M059J (cell line): ENCODE data around the gene DPP7. TPM values are rescaled to one million over a fixed set of nuclear protein-coding genes. Genes with fewer than 3 reads are reported as not detected.
"Not testable (repeated sequence)": the region's sequence is repeated elsewhere in the genome, so short reads cannot be mapped to it uniquely, and the experiment has no call there.

Experiments used
- DNase-seq: peaks from one replicate; pipeline ENCODE4 v3.0.0-alpha.2; 2012; ENCODE audit warnings: low read depth
- total RNA-seq: library from RNA; depleted of rRNA; stranded (reverse); fragments of >200 nt; shearing (Covaris generic); gene quantifications from 2 replicates; pipeline ENCODE4 v1.2.3, GENCODE V29; 2014

Gene DPP7
- total RNA-seq, 1 experiment from 2014 or later, result 30.0 TPM

- DNase-seq, result no peak
These were observed 33.7 kb upstream of the DPP7 start for GRCh38 chr9:137148242-137148641.

DNA sequence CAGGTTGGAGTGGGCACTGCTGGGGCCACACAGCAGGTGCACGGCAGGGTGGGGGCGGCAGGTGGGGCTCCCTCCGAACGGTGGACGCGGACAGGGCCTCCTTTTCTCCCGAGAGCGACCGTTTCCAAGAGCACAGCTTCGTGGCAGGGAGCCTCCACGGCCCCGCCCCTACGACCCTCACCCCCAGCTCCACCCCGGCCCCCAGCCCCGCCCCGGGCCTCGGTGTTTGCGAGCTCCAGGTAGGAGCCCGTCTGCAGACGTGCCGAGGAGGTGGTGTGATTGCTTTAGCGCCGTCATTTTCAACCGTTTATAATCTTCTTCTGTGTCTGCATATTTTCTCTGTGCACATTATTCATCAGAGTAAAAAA, 33.2 kb upstream of the DPP7 start:
- DNase-seq, result no peak

- DNase-seq, result no peak
These were observed 32.7 kb upstream of the DPP7 start for GRCh38 chr9:137147091-137147792.

DNA sequence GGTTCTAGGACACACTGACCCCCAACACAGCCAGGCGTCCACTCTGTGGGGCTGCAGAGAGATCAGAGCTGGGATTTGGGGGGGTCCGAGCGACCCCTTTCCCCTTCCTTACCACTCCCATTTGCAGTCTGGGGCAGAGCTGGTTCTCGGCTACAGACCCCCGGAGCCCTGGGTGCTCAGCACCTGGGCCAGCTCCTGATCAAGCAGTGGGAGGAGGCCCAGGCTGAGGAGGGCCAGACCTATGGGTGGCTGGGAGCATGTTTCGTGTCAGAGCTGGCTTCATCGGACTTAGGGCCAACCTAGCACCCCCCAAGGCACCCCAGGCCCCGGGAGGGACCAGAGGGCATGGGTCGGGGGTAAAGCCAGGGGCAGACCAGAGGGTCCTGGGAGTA, 32.0 kb upstream of the DPP7 start:
- DNase-seq, result no peak

DNA sequence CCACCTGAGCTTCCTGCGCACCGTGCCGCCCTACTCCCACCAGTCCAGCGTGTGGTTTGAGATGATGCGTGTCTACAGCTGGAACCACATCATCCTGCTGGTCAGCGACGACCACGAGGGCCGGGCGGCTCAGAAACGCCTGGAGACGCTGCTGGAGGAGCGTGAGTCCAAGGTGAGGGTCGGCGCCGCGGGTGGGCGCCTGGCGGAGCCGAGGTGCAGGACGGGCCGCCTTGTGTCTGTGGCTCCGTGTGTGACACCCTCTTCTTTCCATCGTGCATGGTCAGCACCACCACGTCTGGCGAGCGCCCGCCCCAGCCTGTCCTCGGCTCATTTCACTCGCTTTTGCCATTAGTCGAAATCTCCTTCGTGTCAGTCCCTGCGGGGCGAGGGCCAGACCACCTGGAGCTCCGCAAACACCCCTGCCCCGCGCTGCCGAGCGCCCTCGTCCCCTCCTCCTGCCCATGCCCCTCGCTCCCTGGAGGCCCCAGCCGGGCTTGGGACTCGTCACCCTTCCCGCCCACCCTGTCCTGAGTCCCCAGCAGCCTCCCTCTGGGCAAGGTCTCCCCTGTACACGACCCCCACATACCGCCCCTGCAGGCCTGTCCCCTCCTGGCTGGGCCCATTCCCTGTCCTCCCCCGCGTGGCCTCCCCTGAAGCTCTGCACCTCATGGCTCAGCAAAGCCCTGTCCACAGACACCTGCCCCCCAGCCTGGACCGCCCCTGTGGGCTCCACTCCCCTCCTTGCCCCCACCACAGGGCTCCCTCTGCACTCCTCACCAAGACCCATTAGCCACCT, 31.4 kb upstream of the DPP7 start:
- DNase-seq, result no peak

DNA sequence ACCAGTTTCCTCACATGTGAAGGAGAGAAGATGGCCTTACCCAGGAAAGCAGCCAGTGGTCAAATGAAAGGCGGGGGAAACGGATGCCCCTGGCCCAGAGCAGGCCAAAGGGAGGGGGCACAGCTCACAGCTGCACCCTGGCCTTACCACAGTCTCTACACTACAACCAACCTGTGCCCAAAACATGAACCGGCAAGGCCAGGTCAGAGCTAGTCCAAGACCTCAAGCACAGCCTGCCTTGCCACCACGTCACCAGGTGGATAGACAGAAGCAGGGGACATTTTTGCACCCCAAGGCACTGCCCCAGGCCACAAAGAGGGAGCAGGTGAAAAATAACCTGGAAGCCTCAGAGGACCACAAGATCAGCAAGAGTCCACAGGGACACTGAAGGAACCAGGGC, 28.9 kb upstream of the DPP7 start:
- no peak for DNase-seq

GRCh38 chr9:137141976-137142936, 27.7 kb upstream of the DPP7 start:
- DNase-seq, result no peak

GRCh38 chr9:137141050-137141810, 26.7 kb upstream of the DPP7 start:
- no peak for DNase-seq

DNA sequence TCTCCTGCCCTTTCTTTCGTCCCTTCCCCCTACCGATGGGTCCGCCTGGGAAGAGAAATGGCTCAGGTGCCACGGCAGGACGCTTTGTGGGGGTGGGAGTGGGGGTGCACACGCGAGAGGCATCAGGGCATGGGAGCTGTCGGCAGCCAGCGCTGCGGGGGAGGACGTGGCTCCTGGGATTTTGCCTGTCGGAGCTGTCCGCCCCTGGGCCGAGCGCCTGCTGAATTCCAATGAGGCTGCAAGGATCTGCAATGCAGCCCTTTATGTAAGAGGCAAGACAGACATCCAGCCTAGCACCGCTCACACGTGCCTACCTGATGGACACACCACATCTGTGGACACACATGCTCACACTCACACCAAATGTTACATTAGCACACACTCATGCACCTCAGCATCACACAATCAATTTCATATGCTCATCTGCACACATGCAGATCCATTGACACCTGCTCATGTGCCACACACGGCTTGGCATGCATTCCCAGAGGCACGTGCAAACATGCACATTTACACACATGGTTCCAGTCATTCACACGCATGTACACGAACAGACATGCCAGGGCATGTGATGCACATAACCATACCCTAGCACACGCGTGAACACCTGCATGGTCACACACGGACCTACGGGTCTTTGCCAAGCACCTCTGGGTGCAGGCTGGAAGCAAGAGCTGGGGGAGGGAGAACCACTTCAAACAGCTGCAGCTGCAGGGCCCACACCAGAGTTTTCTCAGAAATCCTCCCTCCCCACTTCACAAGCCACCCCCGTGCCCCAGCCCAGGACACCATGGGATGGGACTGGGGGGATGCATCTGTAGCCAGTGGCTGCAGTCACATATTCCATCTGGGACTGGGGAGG, 25.8 kb upstream of the DPP7 start:
- no peak for DNase-seq

- DNase-seq, result no peak
These were observed 25.1 kb upstream of the DPP7 start for GRCh38 chr9:137139468-137140150.

GRCh38 chr9:137138722-137139467, 24.4 kb upstream of the DPP7 start, which contains the start of gene GRIN1:
TSS of gene GRIN1 (plus strand) at chr9:137139154. CDS start at chr9:137139487, 333 bp downstream.
- DNase-seq, result no peak

DNA sequence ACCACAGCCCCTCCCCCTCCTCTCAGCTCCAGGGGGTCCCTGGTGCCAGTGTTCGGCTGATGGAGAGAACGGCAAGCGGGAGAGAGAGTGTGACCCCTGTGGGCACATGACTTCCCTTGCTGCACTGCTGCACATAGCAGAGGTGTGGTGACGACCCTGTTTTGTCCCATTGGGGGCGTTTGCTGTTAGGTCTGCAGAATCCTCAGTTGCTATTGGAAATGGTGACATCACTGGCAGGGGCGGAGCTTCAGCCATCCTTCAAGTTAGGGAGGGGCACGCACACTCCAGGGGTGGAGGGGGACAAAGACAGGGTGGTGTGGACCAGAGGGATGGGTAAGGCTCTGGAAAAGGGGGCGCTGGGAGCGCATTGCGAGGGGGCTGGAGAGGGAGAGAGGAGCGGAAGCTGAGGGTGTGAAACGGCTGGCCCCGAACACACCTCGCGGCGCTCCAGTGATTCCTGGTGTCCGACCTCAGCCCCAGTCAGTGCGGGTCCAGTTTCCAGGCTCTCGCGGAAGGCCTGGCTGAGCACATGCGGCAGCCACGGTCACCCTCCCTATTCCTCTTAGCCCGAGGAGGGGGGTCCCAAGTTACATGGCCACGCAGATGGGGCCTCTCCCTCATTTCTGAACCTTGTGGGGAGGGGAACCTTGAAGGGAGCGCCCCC, 23.7 kb upstream of the DPP7 start:
- no peak for DNase-seq

- no peak for DNase-seq
These were observed 22.5 kb upstream of the DPP7 start for GRCh38 chr9:137136881-137137607.

DNA sequence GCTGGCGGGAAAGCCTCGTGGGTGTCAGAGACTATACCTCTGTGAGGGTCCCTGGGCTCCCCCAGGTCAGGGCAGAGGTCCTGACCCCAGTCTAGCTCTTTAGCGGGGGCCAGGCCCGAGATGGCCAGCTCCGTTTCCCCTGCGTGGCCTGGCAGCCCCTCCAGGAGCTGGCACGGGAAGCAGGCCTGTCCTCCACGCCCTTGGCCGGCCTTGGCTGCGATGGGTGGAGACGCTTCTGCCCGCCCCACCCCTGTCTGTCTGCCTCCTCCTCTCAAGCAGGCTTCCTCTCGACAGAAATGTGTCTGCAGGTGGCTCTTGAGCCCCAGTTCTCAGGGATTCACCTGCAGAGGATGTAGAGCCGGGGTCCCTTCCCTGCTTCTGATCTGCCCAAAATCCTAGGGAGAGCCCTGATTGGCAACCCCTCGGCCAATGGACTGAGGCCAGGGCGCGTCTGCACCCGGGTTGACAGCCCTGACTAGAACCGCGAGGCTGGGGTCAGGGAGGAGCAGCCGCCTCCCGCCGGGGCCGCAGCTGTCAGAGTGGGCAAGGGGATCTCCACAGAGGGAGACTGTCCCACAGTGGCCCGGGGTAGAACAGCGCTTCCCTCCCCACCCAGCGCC, 21.8 kb upstream of the DPP7 start:
- DNase-seq, result no peak

DNA sequence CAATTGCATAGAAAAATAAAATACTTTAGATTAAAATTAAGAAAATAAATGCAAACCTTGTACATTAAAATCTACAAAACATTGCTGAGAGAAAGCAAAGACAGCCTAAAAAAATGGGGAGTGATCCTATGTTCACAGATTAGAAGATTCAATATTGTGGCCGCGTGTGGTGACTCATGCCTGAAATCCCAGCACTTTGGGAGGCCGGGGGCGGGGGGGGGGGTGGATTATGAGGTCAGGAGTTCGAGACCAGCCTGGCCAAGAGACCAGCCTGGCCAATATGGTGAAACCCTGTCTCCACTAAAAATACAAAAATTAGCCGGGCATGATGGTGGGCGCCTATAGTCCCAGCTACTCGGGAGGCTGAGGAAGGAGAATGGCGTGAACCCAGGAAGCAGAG, 20.6 kb upstream of the DPP7 start:
- DNase-seq, result not testable (repeated sequence)

- DNase-seq, result peak; percentile 47
These were observed 19.7 kb upstream of the DPP7 start for GRCh38 chr9:137134191-137134590.

- DNase-seq, result peak; percentile 44
These were observed 15.7 kb upstream of the DPP7 start for GRCh38 chr9:137130176-137130755.
